K562 (cell line): ENCODE results near the gene SOAT1. TPM values are rescaled to one million over a fixed set of nuclear protein-coding genes. Genes with fewer than 3 reads are reported as not detected.
A peak's percentile ranks its signal among the peaks of the same experiment; 100 is the strongest.

Source experiments
- FOXP4 ChIP-seq: sonication (generic); formaldehyde crosslinking; IDR thresholded peaks from 2 replicates; pipeline ENCODE4 v1.8.0; 2022; ENCODE audit warnings: mild to moderate bottlenecking, missing genetic modification reagents, borderline replicate concordance
- SAP30 ChIP-seq: fragments of 200-600 bp; sonication (generic); IDR thresholded peaks from 2 replicates; pipeline ENCODE4 v1.6.1; 2012; ENCODE audit warnings: borderline replicate concordance, low read depth, mild to moderate bottlenecking, moderate library complexity, low read length, control low read depth, inconsistent platforms; ENCODE audit not compliant: insufficient read depth, poor library complexity, severe bottlenecking
- ZBTB1 ChIP-seq: sonication (generic); formaldehyde crosslinking; IDR thresholded peaks from 2 replicates; pipeline ENCODE4 v1.8.1; 2023; ENCODE audit warnings: missing genetic modification reagents, low read depth, mild to moderate bottlenecking, borderline replicate concordance
- ZNF3 ChIP-seq: fragments of 250-450 bp; sonication (Bioruptor Pico); IDR thresholded peaks from 2 replicates; pipeline ENCODE4 v1.5.0; 2021; ENCODE audit warnings: mild to moderate bottlenecking, moderate library complexity
- ZNF395 ChIP-seq: fragments of 200-800 bp; sonication (Bioruptor generic); IDR thresholded peaks from 2 replicates; pipeline ENCODE4 v1.6.1; 2017; ENCODE audit warnings: missing genetic modification characterization, missing compliant biosample characterization
- polyA plus RNA-seq, 8 experiments: library from polyadenylated mRNA; depleted of rRNA in 4 of 8; stranded (reverse) in 5 of 8; unstranded in 3 of 8; fragments of >200 nt; fragmentation: Nextera tagmentation in 2 of 8; fragmentation: Illumina TruSeq in 1 of 8; extraction: Ambion mirVana in 2 of 8; extraction: Trizol in 1 of 8; gene quantifications; 2 replicates each; pipeline versions ENCODE4 v1.2.1 to v1.2.3, GENCODE V29; 2011 to 2014; ENCODE audit warnings: inconsistent platforms in 1 of 8, missing spikeins in 1 of 8
- total RNA-seq, 7 experiments: library from RNA; depleted of rRNA in 6 of 7; stranded (reverse); fragments of >200 nt in 6 of 7; fragmentation: Illumina TruSeq in 2 of 7; extraction: Trizol in 2 of 7; gene quantifications; 2 replicates each; pipeline versions ENCODE4 v1.2.1 to v1.2.3, GENCODE V29; 2011 to 2021; ENCODE audit warnings: low replicate concordance in 1 of 7
- TF ChIP-seq, protein P1 (sequence below): fragments of 450-650 bp; IDR thresholded peaks from 2 replicates; pipeline ENCODE4 v1.6.1; 2016; ENCODE audit warnings: mild to moderate bottlenecking, moderate library complexity
- TF ChIP-seq, protein P2 (sequence below), 2 experiments: fragments of 200-800 bp in 1 of 2; sonication (Bioruptor generic) in 1 of 2; sonication (generic) in 1 of 2; formaldehyde crosslinking in 1 of 2; IDR thresholded peaks in 1 of 2; conservative IDR thresholded peaks in 1 of 2; 2 replicates each; pipeline versions ENCODE4 v1.5.0 to v1.6.1; 2016 to 2020; ENCODE audit warnings: missing compliant biosample characterization in 1 of 2, missing genetic modification characterization in 1 of 2, missing genetic modification reagents in 1 of 2

Gene SOAT1
- total and polyA plus RNA-seq, 9 of the 15 experiments (the other 6 are each of a cell fraction or from before 2014, with no cell fraction given): 5.5 to 29.1 (median 17.3) TPM

DNA sequence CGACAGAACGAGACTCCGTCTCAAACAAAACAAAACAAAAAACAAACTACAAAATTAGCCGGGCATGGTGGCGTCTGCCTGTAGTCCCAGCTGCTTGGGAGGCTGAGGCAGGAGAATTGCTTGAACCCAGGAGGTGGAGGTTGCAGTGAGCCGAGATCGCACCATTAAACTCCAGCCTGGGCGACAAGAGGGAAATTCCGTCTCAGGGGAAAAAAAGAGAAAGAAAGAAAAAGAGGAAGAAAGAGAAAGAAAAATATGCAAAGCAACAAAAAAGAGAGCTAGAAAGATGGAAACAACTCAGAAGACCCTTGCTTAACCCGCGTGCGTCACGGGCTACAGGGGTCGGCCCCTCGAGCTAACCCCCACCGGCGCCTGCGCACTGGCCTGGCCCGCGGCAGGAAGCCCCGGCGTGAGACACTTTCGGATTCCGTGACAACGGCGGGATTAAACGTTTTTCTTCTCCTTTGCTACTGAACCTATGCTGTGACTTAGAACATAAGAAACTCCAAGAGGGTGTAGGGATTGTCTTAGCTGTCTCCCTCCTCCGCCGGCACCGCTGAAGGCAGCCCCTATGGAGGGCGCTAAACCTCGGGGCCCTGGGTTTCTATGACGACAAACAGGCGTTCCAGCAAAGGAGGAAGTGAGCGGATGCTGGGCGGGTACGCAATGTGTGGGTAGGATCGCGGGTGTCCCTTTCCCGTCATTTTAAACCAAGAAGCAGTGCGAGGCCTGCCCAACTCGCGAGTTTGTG, 71.9 kb downstream of the SOAT1 start, which contains the start of gene AXDND1 (continued):
- TF ChIP-seq, protein P1, sequence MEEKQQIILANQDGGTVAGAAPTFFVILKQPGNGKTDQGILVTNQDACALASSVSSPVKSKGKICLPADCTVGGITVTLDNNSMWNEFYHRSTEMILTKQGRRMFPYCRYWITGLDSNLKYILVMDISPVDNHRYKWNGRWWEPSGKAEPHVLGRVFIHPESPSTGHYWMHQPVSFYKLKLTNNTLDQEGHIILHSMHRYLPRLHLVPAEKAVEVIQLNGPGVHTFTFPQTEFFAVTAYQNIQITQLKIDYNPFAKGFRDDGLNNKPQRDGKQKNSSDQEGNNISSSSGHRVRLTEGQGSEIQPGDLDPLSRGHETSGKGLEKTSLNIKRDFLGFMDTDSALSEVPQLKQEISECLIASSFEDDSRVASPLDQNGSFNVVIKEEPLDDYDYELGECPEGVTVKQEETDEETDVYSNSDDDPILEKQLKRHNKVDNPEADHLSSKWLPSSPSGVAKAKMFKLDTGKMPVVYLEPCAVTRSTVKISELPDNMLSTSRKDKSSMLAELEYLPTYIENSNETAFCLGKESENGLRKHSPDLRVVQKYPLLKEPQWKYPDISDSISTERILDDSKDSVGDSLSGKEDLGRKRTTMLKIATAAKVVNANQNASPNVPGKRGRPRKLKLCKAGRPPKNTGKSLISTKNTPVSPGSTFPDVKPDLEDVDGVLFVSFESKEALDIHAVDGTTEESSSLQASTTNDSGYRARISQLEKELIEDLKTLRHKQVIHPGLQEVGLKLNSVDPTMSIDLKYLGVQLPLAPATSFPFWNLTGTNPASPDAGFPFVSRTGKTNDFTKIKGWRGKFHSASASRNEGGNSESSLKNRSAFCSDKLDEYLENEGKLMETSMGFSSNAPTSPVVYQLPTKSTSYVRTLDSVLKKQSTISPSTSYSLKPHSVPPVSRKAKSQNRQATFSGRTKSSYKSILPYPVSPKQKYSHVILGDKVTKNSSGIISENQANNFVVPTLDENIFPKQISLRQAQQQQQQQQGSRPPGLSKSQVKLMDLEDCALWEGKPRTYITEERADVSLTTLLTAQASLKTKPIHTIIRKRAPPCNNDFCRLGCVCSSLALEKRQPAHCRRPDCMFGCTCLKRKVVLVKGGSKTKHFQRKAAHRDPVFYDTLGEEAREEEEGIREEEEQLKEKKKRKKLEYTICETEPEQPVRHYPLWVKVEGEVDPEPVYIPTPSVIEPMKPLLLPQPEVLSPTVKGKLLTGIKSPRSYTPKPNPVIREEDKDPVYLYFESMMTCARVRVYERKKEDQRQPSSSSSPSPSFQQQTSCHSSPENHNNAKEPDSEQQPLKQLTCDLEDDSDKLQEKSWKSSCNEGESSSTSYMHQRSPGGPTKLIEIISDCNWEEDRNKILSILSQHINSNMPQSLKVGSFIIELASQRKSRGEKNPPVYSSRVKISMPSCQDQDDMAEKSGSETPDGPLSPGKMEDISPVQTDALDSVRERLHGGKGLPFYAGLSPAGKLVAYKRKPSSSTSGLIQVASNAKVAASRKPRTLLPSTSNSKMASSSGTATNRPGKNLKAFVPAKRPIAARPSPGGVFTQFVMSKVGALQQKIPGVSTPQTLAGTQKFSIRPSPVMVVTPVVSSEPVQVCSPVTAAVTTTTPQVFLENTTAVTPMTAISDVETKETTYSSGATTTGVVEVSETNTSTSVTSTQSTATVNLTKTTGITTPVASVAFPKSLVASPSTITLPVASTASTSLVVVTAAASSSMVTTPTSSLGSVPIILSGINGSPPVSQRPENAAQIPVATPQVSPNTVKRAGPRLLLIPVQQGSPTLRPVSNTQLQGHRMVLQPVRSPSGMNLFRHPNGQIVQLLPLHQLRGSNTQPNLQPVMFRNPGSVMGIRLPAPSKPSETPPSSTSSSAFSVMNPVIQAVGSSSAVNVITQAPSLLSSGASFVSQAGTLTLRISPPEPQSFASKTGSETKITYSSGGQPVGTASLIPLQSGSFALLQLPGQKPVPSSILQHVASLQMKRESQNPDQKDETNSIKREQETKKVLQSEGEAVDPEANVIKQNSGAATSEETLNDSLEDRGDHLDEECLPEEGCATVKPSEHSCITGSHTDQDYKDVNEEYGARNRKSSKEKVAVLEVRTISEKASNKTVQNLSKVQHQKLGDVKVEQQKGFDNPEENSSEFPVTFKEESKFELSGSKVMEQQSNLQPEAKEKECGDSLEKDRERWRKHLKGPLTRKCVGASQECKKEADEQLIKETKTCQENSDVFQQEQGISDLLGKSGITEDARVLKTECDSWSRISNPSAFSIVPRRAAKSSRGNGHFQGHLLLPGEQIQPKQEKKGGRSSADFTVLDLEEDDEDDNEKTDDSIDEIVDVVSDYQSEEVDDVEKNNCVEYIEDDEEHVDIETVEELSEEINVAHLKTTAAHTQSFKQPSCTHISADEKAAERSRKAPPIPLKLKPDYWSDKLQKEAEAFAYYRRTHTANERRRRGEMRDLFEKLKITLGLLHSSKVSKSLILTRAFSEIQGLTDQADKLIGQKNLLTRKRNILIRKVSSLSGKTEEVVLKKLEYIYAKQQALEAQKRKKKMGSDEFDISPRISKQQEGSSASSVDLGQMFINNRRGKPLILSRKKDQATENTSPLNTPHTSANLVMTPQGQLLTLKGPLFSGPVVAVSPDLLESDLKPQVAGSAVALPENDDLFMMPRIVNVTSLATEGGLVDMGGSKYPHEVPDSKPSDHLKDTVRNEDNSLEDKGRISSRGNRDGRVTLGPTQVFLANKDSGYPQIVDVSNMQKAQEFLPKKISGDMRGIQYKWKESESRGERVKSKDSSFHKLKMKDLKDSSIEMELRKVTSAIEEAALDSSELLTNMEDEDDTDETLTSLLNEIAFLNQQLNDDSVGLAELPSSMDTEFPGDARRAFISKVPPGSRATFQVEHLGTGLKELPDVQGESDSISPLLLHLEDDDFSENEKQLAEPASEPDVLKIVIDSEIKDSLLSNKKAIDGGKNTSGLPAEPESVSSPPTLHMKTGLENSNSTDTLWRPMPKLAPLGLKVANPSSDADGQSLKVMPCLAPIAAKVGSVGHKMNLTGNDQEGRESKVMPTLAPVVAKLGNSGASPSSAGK: peak; percentile 86
- peak; percentile 83; the same call in 1 of the 2 replicates for TF ChIP-seq FOXP4
- TF ChIP-seq, protein P2, sequence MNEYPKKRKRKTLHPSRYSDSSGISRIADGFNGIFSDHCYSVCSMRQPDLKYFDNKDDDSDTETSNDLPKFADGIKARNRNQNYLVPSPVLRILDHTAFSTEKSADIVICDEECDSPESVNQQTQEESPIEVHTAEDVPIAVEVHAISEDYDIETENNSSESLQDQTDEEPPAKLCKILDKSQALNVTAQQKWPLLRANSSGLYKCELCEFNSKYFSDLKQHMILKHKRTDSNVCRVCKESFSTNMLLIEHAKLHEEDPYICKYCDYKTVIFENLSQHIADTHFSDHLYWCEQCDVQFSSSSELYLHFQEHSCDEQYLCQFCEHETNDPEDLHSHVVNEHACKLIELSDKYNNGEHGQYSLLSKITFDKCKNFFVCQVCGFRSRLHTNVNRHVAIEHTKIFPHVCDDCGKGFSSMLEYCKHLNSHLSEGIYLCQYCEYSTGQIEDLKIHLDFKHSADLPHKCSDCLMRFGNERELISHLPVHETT (CRISPR knock-in tag; conservative IDR thresholded peaks at IDR 0.05 in 1 of 2, IDR thresholded peaks at IDR 0.05 in 1 of 2): peak in 1 of 2 experiments; percentile 79; a peak in 2 of 4 replicates
- no peak for TF ChIP-seq ZNF3
- 0 out of 2 replicates have a peak, but pooled peaks have one; percentile 40 for TF ChIP-seq ZBTB1 (CRISPR knock-in tag)
- TF ChIP-seq SAP30: peak; percentile 96
- TF ChIP-seq ZNF395 (CRISPR knock-in tag): 0 out of 2 replicates have a peak, but pooled peaks have one; percentile 44
